PC-3 (cell line): ENCODE measurements around the gene MAN2A2.

ENCODE experiments used
- CTCF ChIP-seq: fragments of 300-600 bp; sonication (generic); conservative IDR thresholded peaks from 2 replicates; pipeline ENCODE4 v1.5.1; 2017; ENCODE audit warnings: antibody characterized with exemption, low read depth, mild to moderate bottlenecking, low read length
- EZH2phosphoT487 ChIP-seq: fragments of 300-600 bp; sonication (generic); IDR thresholded peaks from 2 replicates; pipeline ENCODE4 v1.6.1; 2018; ENCODE audit warnings: mild to moderate bottlenecking, antibody characterized with exemption, low read length, borderline replicate concordance

GRCh38 chr15:90885432-90886290 lies 17.4 kb upstream of the MAN2A2 start:
- peak; percentile 97 for TF ChIP-seq CTCF
- TF ChIP-seq EZH2phosphoT487, result no peak
